GM12878 (cell line): ENCODE measurements around the gene TRAK2. TPM values are rescaled to one million over a fixed set of nuclear protein-coding genes. Genes with fewer than 3 reads are reported as not detected.

ENCODE experiments used
- ATAC-seq: fragments of 200-7000 bp; cut with Tn5 transposase; 3 replicates; pipeline ENCODE4 v1.9.1; 2020; ENCODE audit warnings: mild to moderate bottlenecking, moderate library complexity
- BruUV-seq: library from RNA; stranded (reverse); fragments of 400-500 nt; replicated peaks from 2 replicates; lab custom pipeline; 2021; lab: Mats Ljungman, UMichigan
- CTCF ChIA-PET: fragments of 300-600 bp; sonication (Branson Sonifier 250); formaldehyde crosslinking; extraction: SDS; loops from one replicate; lab custom pipeline; 2021; ENCODE audit warnings: inconsistent platforms; lab: Yijun Ruan, JAX
- POLR2A ChIA-PET: fragments of 350-600 bp; formaldehyde crosslinking; extraction: SDS; loops from one replicate; lab custom pipeline; 2021; ENCODE audit warnings: inconsistent platforms; lab: Charles Lee
- RAD21 ChIA-PET: fragments of 300-600 bp; sonication (Branson Sonifier 250); formaldehyde crosslinking; loops from one replicate; lab custom pipeline; 2023; ENCODE audit warnings: antibody characterized with exemption; ENCODE audit not compliant: unreplicated experiment; lab: Charles Lee
- SMC1A ChIA-PET: fragments of 300-600 bp; sonication (Branson Sonifier 250); formaldehyde crosslinking; loops from one replicate; lab custom pipeline; 2023; ENCODE audit not compliant: unreplicated experiment, uncharacterized antibody; lab: Charles Lee
- DNase-seq: peaks from one replicate; pipeline ENCODE4 v3.0.0-alpha.2; 2011; ENCODE audit warnings: low read depth, low spot score
- FAIRE-seq: peaks from 3 replicates; lab custom pipeline; 2011; peaks lifted over from hg19 to GRCh38; lab: Jason Lieb, UNC
- H2AFZ ChIP-seq: 2 replicates; pipeline ENCODE4 v1.6.0; 2011; ENCODE audit warnings: low read depth, low read length, control low read depth; ENCODE audit not compliant: control insufficient read depth
- H3K27ac ChIP-seq: 2 replicates; pipeline ENCODE4 v1.5.1; 2011; ENCODE audit warnings: control low read depth; ENCODE audit not compliant: control insufficient read depth, insufficient read depth
- H3K27me3 ChIP-seq, 2 experiments: replicated peaks in 1 of 2; 2 replicates each; pipeline versions ENCODE4 v1.6.0 to v1.6.1; 2011; ENCODE audit warnings: low read length in 1 of 2; ENCODE audit not compliant: control insufficient read depth in 2 of 2, insufficient read depth in 2 of 2
- H3K36me3 ChIP-seq, 2 experiments: 2 replicates each; pipeline ENCODE4 v1.5.1; 2011; ENCODE audit warnings: low read length in 1 of 2; ENCODE audit not compliant: control insufficient read depth in 2 of 2, insufficient read depth in 2 of 2
- H3K4me1 ChIP-seq: 2 replicates; pipeline ENCODE4 v1.6.1; 2011; ENCODE audit warnings: mild to moderate bottlenecking, low read length, moderate library complexity, mixed read lengths; ENCODE audit not compliant: control insufficient read depth, insufficient read depth
- H3K4me2 ChIP-seq: 2 replicates; pipeline ENCODE4 v1.6.0; 2011; ENCODE audit warnings: control low read depth; ENCODE audit not compliant: control insufficient read depth, insufficient read depth
- H3K4me3 ChIP-seq: fragments of 200-600 bp; sonication (generic); 2 replicates; pipeline ENCODE4 v1.5.1; 2016
- H3K79me2 ChIP-seq: 2 replicates; pipeline ENCODE4 v1.6.0; 2011; ENCODE audit warnings: low read length; ENCODE audit not compliant: control insufficient read depth, insufficient read depth
- H3K9ac ChIP-seq: 2 replicates; pipeline ENCODE4 v1.8.0; 2011; ENCODE audit warnings: low read length, control low read depth, mixed read lengths; ENCODE audit not compliant: control insufficient read depth, insufficient read depth
- H3K9me3 ChIP-seq: replicated peaks from 3 replicates; pipeline ENCODE4 v1.5.1; 2011; ENCODE audit warnings: mild to moderate bottlenecking, low read length; ENCODE audit not compliant: control insufficient read depth, insufficient read depth
- H4K20me1 ChIP-seq: 2 replicates; pipeline ENCODE4 v1.6.0; 2011; ENCODE audit not compliant: control insufficient read depth, insufficient read depth
- BCL11A ChIP-seq: IDR thresholded peaks from 2 replicates; pipeline ENCODE4 v1.6.1; 2011; ENCODE audit warnings: low read depth, low read length
- EED ChIP-seq: sonication (generic); IDR thresholded peaks from 2 replicates; pipeline ENCODE4 v1.6.1; 2016; ENCODE audit warnings: antibody characterized with exemption, low read depth
- FOS ChIP-seq: IDR thresholded peaks from 3 replicates; pipeline ENCODE4 v1.6.1; 2011; ENCODE audit warnings: borderline replicate concordance; ENCODE audit not compliant: insufficient read length; ENCODE audit errors: extremely low read depth
- MAX ChIP-seq: IDR thresholded peaks from 2 replicates; pipeline ENCODE4 v1.6.1; 2012; ENCODE audit warnings: low read depth, low read length, improper control_type of control experiment
- MYC ChIP-seq: IDR thresholded peaks from 2 replicates; pipeline ENCODE4 v1.6.1; 2011; ENCODE audit warnings: mild to moderate bottlenecking, low read length, moderate library complexity, inconsistent platforms; ENCODE audit not compliant: insufficient read depth, insufficient replicate concordance, insufficient read length, severe bottlenecking
- PAX5 ChIP-seq: IDR thresholded peaks from 2 replicates; pipeline ENCODE4 v1.6.1; 2011; ENCODE audit warnings: low read depth, low read length, borderline replicate concordance
- PAX8 ChIP-seq: fragments of 450-650 bp; IDR thresholded peaks from 2 replicates; pipeline ENCODE4 v1.6.1; 2017; ENCODE audit warnings: mild to moderate bottlenecking, moderate library complexity
- PML ChIP-seq: IDR thresholded peaks from 2 replicates; pipeline ENCODE4 v1.6.1; 2012; ENCODE audit warnings: low read length, inconsistent platforms
- PRDM15 ChIP-seq: fragments of 450-650 bp; formaldehyde crosslinking; IDR thresholded peaks from 2 replicates; pipeline ENCODE4 v1.4.0; 2020; ENCODE audit warnings: mild to moderate bottlenecking, moderate library complexity
- SMARCA5 ChIP-seq: fragments of 450-650 bp; IDR thresholded peaks from 2 replicates; pipeline ENCODE4 v1.6.1; 2017; ENCODE audit warnings: mild to moderate bottlenecking
- SPI1 ChIP-seq: IDR thresholded peaks from 2 replicates; pipeline ENCODE4 v1.6.1; 2011; ENCODE audit warnings: low read depth, mild to moderate bottlenecking, low read length, moderate library complexity, borderline replicate concordance; ENCODE audit not compliant: insufficient read depth
- TAF1 ChIP-seq: IDR thresholded peaks from 2 replicates; pipeline ENCODE4 v1.6.1; 2011; ENCODE audit warnings: mild to moderate bottlenecking, low read depth, low read length, borderline replicate concordance
- ZNF622 ChIP-seq: fragments of 450-650 bp; IDR thresholded peaks from 2 replicates; pipeline ENCODE4 v1.6.1; 2017; ENCODE audit warnings: mild to moderate bottlenecking, inconsistent platforms
- ZNF687 ChIP-seq: fragments of 450-650 bp; IDR thresholded peaks from 2 replicates; pipeline ENCODE4 v1.6.1; 2017; ENCODE audit warnings: mild to moderate bottlenecking, moderate library complexity
- WGBS: methylation state at CpG from one replicate; pipeline ENCODE4 v1.1.6; 2016; ENCODE audit warnings: low lambda C conversion rate; ENCODE audit not compliant: insufficient replicate concordance, insufficient coverage; ENCODE audit errors: missing lambda C conversion rate; 5-methylcytosine and 5-hydroxymethylcytosine counted together
- in situ Hi-C: fragments of 300-500 bp; cut with MboI; formaldehyde crosslinking; loops from 9 replicates; pipeline ENCODE4 v1.14.3; 2018; ENCODE audit warnings: mixed read lengths
- intact Hi-C: fragments of 100-400 bp; cut with micrococcal nuclease; formaldehyde crosslinking; loops from one replicate; pipeline ENCODE4 v1.14.2; 2022; ENCODE audit not compliant: unreplicated experiment
- polyA plus RNA-seq, 11 experiments: library from polyadenylated mRNA; depleted of rRNA in 4 of 11; unstranded in 6 of 11; stranded (reverse) in 5 of 11; fragments of >200 nt; fragmentation: Nextera tagmentation in 4 of 11; fragmentation: Illumina TruSeq in 1 of 11; extraction: Ambion mirVana in 4 of 11; extraction: Trizol in 1 of 11; gene quantifications; 1 replicate in 1 of 11; 2 replicates in 10 of 11; pipeline versions ENCODE4 v1.2.1 to v1.2.3, GENCODE V29; 2011 to 2016; ENCODE audit warnings: inconsistent platforms in 2 of 11, missing spikeins in 2 of 11, low read depth in 1 of 11
- total RNA-seq, 4 experiments: library from RNA; depleted of rRNA in 3 of 4; stranded (reverse); fragments of >200 nt in 3 of 4; fragmentation: Illumina TruSeq in 1 of 4; extraction: Trizol in 1 of 4; gene quantifications; 2 replicates each; pipeline versions ENCODE4 v1.2.1 to v1.2.3, GENCODE V29; 2013 to 2021
- TF ChIP-seq, protein P1 (sequence below): fragments of 450-650 bp; IDR thresholded peaks from 2 replicates; pipeline ENCODE4 v1.6.1; 2017; ENCODE audit warnings: mild to moderate bottlenecking, low read depth, inconsistent platforms; ENCODE audit not compliant: poor library complexity, severe bottlenecking

TRAK2 gene
- total and polyA plus RNA-seq, 10 of the 15 experiments (the other 5 are each of a cell fraction or from before 2014, with no cell fraction given): 5.2 to 20.0 (median 11.8) TPM

DNA sequence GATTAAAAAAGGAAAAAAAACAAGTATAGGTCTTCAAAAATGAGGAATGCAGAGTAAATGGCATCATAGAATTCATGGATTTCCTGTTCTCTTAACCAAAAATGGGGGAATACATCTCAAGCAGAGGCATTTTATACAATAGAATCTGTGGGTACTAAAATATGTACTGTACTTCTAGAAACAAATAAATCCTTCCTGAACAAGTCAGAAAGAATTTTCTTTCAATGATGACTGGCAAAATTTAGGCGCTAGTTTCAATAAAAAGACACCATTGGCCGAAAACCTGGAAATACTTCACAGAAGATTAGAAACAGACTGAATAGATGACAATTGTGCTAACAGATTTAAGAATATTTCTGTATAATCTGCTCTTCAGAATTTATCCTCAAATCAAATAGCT, 15.1 kb downstream of the TRAK2 start:
- ATAC-seq: no peak
- FAIRE-seq: no peak
- H3K4me1 ChIP-seq: no peaks in the 10 kb centered on the region; the same call in 1 of the 2 replicates
- no peak for DNase-seq
- BruUV-seq: no TSS peak
- H2AFZ ChIP-seq: no peak overlapping the region
- intact Hi-C loops (no loop called here), in situ Hi-C loops (no loop called here)
- H3K9me3 ChIP-seq: no peaks in the 10 kb centered on the region
- H3K79me2 ChIP-seq: no peaks in the 10 kb centered on the region; the same call in 1 of the 2 replicates
- no peaks in the 10 kb centered on the region for H4K20me1 ChIP-seq
- RAD21 ChIA-PET: no interaction called here
- H3K9ac ChIP-seq: no peak overlapping the region
- H3K27me3 ChIP-seq: no peaks in the 10 kb centered on the region
- CTCF ChIA-PET: interaction anchor here (1.7 kb wide), 1 partner anchor 9 kb away, joined by 4 read pairs; no protein-coding TSS in a partner anchor
- H3K27ac ChIP-seq: no peak overlapping the region
- H3K36me3 ChIP-seq: no peaks in the 10 kb centered on the region
- SMC1A ChIA-PET: interaction anchor here (0.7 kb wide), 1 partner anchor 36 kb away, joined by 3 read pairs; no protein-coding TSS in a partner anchor
- POLR2A ChIA-PET: no interaction called here
- H3K4me3 ChIP-seq: no peak overlapping the region
- WGBS: 100% methylated on average over 2 of the region's 2 CpGs
- H3K4me2 ChIP-seq: no peak overlapping the region
- TF ChIP-seq ZNF622 (no peak), SMARCA5 (no peak), MAX (no peak), PRDM15 (no peak), SPI1 (no peak), PAX8 (no peak), EED (no peak), TAF1 (no peak), PAX5 (no peak), MYC (no peak), PML (no peak), ZNF687 (no peak), FOS (no peak), BCL11A (no peak)
- TF ChIP-seq, protein P1, sequence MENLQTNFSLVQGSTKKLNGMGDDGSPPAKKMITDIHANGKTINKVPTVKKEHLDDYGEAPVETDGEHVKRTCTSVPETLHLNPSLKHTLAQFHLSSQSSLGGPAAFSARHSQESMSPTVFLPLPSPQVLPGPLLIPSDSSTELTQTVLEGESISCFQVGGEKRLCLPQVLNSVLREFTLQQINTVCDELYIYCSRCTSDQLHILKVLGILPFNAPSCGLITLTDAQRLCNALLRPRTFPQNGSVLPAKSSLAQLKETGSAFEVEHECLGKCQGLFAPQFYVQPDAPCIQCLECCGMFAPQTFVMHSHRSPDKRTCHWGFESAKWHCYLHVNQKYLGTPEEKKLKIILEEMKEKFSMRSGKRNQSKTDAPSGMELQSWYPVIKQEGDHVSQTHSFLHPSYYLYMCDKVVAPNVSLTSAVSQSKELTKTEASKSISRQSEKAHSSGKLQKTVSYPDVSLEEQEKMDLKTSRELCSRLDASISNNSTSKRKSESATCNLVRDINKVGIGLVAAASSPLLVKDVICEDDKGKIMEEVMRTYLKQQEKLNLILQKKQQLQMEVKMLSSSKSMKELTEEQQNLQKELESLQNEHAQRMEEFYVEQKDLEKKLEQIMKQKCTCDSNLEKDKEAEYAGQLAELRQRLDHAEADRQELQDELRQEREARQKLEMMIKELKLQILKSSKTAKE: no peak
